ENCODE measurements around the gene IHH.

Gene IHH

GRCh38 chr2:219095406-219095935, 34.8 kb upstream of the IHH start:
- TF ChIP-seq CTCF (IDR thresholded peaks at IDR 0.05; ENCODE audit: borderline replicate concordance, insufficient read depth, low read depth, low read length): no peak
- no peak overlapping the region for H3K4me3 ChIP-seq (ENCODE audit: low read depth, low read length)

DNA sequence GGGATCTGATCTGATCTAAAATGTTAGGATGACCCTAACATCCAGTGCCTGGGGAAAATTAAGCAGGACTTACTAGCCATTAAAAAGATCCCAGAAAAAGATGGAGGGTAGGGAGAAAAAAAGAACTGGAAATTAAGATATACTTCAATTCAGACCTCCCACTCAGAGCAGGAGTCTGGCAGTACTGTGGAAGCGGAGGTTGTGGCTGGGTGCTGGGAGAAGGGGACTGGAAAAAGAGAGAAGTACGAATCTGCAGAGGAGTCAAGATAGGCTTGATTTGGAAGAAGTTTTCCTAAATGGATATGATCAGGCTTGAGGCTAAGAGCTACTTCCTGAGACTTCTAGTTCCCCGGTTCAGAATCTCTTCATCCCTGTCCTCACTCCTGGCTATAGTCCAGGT, 33.5 kb upstream of the IHH start:
- no peak overlapping the region for H3K4me3 ChIP-seq (ENCODE audit: low read depth, low read length)
- no peak for TF ChIP-seq CTCF (IDR thresholded peaks at IDR 0.05; ENCODE audit: borderline replicate concordance, insufficient read depth, low read depth, low read length)

- H3K4me3 ChIP-seq (ENCODE audit: low read depth, low read length): no peak overlapping the region
- no peak for TF ChIP-seq CTCF (IDR thresholded peaks at IDR 0.05; ENCODE audit: borderline replicate concordance, insufficient read depth, low read depth, low read length)
Observed at GRCh38 chr2:219090436-219091299, 29.9 kb upstream of the IHH start.

GRCh38 chr2:219089330-219089729, 28.6 kb upstream of the IHH start:
- TF ChIP-seq CTCF (IDR thresholded peaks at IDR 0.05; ENCODE audit: borderline replicate concordance, insufficient read depth, low read depth, low read length): no peak
- no peak overlapping the region for H3K4me3 ChIP-seq (ENCODE audit: low read depth, low read length)

DNA sequence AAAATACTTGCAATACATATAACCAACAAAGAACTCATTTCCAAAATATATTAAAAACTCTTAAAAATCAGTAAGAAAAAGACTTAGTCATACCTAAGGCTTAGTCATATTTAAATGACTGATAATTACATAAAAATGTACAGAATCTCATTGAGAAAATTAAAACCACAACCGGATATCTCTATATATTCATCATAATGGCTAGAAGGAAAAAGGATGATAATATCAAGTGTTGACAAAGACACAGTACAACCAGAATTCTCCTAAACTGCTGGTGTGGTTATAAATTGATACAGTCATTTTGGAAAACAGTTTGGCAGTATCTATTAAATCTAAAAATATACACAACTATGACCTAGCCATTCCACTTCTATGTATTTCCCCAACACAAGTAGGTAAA, 27.1 kb upstream of the IHH start:
- H3K4me3 ChIP-seq (ENCODE audit: low read depth, low read length): no peak overlapping the region
- no peak for TF ChIP-seq CTCF (IDR thresholded peaks at IDR 0.05; ENCODE audit: borderline replicate concordance, insufficient read depth, low read depth, low read length)

GRCh38 chr2:219087361-219087760, 26.6 kb upstream of the IHH start:
- no peak for TF ChIP-seq CTCF (IDR thresholded peaks at IDR 0.05; ENCODE audit: borderline replicate concordance, insufficient read depth, low read depth, low read length)
- no peak overlapping the region for H3K4me3 ChIP-seq (ENCODE audit: low read depth, low read length)

DNA sequence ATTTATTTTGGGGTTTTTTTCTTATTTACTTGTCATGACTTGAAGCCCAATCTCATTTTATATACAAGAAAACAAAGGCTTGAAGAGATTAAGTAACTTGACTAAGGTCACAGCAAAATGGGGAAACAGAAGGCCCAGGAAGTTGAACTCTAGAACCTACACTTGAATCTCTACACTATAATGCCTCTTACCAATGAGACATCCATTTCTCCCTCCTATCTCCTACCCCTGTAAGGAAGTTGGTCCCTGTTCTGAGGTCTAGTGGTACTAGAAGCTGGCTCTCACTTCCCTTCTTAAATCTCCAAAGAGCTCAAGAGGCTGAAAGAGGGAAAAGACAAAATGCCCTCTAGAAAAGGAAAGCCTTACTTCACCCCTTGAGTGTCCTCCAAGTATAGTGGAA, 25.5 kb upstream of the IHH start:
- no peak for TF ChIP-seq CTCF (IDR thresholded peaks at IDR 0.05; ENCODE audit: borderline replicate concordance, insufficient read depth, low read depth, low read length)
- H3K4me3 ChIP-seq (ENCODE audit: low read depth, low read length): no peak overlapping the region

Data from GM12875 (cell line).